BLaER1 (cell line): ENCODE measurements around the gene CLIC4.
A peak's percentile ranks its signal among the peaks of the same experiment; 100 is the strongest.

ENCODE experiments used
- H3K27ac ChIP-seq: shearing (Covaris generic); formaldehyde crosslinking; 2 replicates; pipeline ENCODE4 v1.8.1; 2022
- H3K27me3 ChIP-seq: shearing (Covaris generic); formaldehyde crosslinking; 2 replicates; pipeline ENCODE4 v1.8.1; 2022
- H3K36me3 ChIP-seq: shearing (Covaris generic); formaldehyde crosslinking; 2 replicates; pipeline ENCODE4 v1.8.1; 2022
- H3K4me1 ChIP-seq: shearing (Covaris generic); formaldehyde crosslinking; 2 replicates; pipeline ENCODE4 v1.8.1; 2022
- H3K4me2 ChIP-seq: shearing (Covaris generic); formaldehyde crosslinking; 2 replicates; pipeline ENCODE4 v1.8.1; 2022
- H3K4me3 ChIP-seq: shearing (Covaris generic); formaldehyde crosslinking; 2 replicates; pipeline ENCODE4 v1.8.1; 2022
- H3K9ac ChIP-seq: shearing (Covaris generic); formaldehyde crosslinking; 2 replicates; pipeline ENCODE4 v1.8.1; 2022
- H3K9me3 ChIP-seq: shearing (Covaris generic); formaldehyde crosslinking; 2 replicates; pipeline ENCODE4 v1.8.1; 2022
- H4K20me1 ChIP-seq: shearing (Covaris generic); formaldehyde crosslinking; 2 replicates; pipeline ENCODE4 v1.8.1; 2022
- Cebpa-rat ChIP-seq: shearing (Covaris generic); IDR thresholded peaks from 2 replicates; pipeline ENCODE4 v1.8.1; 2022

The CLIC4 gene

DNA sequence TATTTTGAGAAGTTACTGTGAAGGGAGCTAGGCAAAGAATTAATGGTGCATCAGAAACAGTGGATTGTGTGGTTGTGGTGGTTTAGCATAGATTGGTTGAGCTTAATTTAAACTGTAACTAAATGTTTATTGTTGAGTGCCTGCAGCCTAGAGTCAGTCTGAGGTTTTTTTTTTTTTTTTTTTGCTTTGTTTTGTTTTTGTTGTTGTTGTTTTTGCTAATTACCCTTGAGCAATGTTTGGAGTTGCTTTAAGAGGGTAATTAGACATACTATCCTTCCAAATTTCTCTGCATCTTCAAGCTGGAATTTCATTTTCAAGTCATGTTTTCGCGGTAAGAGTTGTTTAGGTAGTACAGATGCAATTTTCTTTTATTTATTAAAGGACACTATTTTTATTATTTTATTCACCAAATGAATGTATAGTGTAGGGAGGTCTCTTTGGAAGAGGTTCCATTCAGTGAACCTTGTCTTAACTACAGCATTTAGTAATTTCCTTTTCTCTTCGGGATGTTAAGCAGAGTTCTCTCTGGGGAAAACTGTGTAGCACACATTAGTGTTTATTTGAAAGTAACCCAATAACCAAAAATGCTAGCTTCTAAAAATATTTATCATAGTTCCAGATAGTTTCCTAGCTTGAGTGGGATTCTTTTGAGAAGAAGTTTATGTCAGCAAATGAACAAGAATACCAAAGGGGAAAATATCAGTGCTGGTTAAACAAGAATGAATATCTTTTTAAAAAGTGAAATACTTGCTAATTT, 82.3 kb downstream of the CLIC4 start:
- H3K36me3 ChIP-seq: no peaks in the 10 kb centered on the region
- H3K9ac ChIP-seq: no peak overlapping the region
- peaks cover 57% of the 10 kb centered on the region for H3K4me1 ChIP-seq
- no peak overlapping the region for H3K27ac ChIP-seq
- H3K9me3 ChIP-seq: no peaks in the 10 kb centered on the region
- H4K20me1 ChIP-seq: peaks cover 94% of the 10 kb centered on the region
- TF ChIP-seq Cebpa-rat: no peak
- no peak overlapping the region; the same call in 1 of the 2 replicates for H3K4me3 ChIP-seq
- peak overlapping the region; percentile 49 for H3K4me2 ChIP-seq
- H3K27me3 ChIP-seq: no peaks in the 10 kb centered on the region

DNA sequence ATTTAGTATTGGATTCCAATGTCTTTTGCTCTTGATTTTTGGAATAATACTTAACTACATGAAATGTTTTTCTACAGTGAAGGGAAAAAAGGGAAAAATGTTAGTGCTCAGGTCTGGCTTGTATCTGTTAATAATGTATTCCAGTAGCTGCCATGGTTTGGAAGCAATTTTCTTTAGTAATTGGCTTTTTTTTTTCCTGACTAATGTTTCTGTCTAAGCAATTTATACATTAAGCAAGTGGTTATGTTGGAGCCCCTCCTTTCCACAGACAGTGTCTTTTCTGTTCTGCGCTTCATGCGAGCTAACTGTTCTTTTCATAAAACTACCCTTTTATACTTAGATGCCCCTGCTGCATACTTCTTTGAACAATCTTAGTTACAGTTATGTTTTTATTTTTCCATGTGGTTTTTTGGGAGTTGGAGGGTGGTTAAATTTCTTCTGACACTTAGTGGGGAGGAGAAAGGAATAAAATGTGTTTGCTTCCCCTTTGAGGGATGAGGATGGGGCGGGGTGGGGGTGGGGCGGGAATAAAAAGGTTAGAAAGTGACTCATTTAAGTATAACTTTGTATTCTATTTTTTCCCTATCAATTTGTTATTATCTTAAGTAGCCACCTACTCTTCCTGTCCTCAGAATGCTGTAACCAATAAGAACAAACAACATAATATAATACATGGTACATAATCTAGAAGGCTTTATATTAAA, 83.1 kb downstream of the CLIC4 start:
- Histone ChIP-seq H3K4me1 (peaks cover 50% of the 10 kb centered on the region), H3K4me2 (peak overlapping the region; percentile 49), H3K27me3 (no peaks in the 10 kb centered on the region), H3K9ac (no peak overlapping the region), H4K20me1 (peaks cover 86% of the 10 kb centered on the region), H3K9me3 (no peaks in the 10 kb centered on the region), H3K4me3 (no peak overlapping the region), H3K36me3 (no peaks in the 10 kb centered on the region), H3K27ac (no peak overlapping the region)
- TF ChIP-seq Cebpa-rat: no peak

DNA sequence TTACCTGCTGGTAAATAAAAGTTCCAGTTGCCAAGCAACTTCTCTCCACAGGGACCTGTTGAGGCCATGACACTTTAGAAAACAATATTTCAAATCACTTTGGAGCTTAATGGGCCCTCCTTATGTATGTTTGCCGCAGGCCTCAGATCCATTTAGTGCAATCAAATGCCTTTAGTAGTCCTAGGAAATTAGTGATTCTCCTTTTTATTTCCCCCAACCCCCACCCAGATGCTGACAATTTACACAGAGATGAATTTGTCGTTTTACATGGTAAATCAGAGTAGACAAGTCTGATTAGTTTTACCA, 83.6 kb downstream of the CLIC4 start:
- H3K4me2 ChIP-seq: 0 out of 2 replicates have a peak overlapping the region, but pooled peaks have one; percentile 3
- peaks cover 45% of the 10 kb centered on the region for H3K4me1 ChIP-seq
- H3K27ac ChIP-seq: no peak overlapping the region

DNA sequence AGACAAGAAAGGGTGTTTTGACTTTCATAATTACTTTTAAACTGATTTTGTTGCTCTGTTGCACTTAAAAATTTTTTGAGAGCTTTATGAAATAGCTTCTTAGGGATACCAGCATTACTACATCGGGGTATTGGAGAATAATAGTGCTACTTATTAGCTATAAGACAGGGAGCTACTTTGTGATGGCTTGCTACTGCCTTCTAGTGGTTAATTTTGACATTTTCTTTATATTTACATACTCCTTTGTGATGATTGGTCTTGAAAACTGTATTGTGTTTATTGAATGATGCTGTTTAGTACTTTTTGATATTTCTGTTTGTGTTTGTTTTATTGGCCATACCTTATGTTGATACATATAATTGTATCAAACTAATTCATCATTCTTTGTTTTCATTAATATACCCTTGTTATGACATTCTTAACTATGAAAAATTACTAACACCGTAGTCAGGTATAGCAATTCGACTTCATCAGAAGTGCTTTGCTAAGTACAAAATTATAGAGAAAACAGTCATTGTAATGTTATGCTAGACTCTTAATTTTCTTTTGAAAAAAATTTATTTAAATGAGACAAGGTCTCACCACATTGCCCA, 85.5 kb downstream of the CLIC4 start:
- H3K4me2 ChIP-seq: no peak overlapping the region
- peaks cover 69% of the 10 kb centered on the region for H4K20me1 ChIP-seq
- H3K27me3 ChIP-seq: no peaks in the 10 kb centered on the region
- peaks cover 36% of the 10 kb centered on the region for H3K4me1 ChIP-seq
- H3K36me3 ChIP-seq: 0 out of 2 replicates have a peak, but pooled peaks cover 3% of the 10 kb centered on the region
- TF ChIP-seq Cebpa-rat: no peak
- H3K27ac ChIP-seq: no peak overlapping the region
- H3K9ac ChIP-seq: no peak overlapping the region
- no peaks in the 10 kb centered on the region for H3K9me3 ChIP-seq
- no peak overlapping the region for H3K4me3 ChIP-seq

More for the DNA sequence above, 83.6 kb downstream of the CLIC4 start:
- Histone ChIP-seq H4K20me1 (peaks cover 81% of the 10 kb centered on the region), H3K9ac (no peak overlapping the region), H3K4me3 (no peak overlapping the region), H3K27me3 (no peaks in the 10 kb centered on the region), H3K9me3 (no peaks in the 10 kb centered on the region), H3K36me3 (no peaks in the 10 kb centered on the region)
- no peak for TF ChIP-seq Cebpa-rat

DNA sequence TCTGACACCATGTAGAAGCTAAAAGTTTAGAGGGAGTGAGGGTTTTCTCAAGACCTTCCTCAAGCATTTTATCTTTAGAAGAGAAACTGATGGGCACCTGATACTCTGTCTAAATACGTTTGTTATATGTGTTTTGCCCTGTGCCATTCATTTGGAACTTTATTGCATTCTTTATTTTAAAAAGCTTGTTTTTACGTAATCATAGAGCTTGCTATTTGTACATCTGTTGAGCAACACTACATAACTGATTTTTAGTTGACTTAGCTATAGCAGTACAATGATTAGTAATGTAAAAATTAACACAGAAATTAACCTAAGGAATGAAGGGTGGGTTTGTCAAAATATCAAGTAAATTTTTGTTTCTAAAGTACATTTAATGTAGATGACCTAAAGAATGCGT, 96.3 kb downstream of the CLIC4 start:
- peaks cover 42% of the 10 kb centered on the region for H4K20me1 ChIP-seq
- TF ChIP-seq Cebpa-rat: no peak
- H3K4me2 ChIP-seq: no peak overlapping the region
- H3K4me1 ChIP-seq: peaks cover 18% of the 10 kb centered on the region
- H3K36me3 ChIP-seq: peaks cover 39% of the 10 kb centered on the region
- no peaks in the 10 kb centered on the region for H3K9me3 ChIP-seq
- no peak overlapping the region for H3K4me3 ChIP-seq
- H3K9ac ChIP-seq: no peak overlapping the region
- no peaks in the 10 kb centered on the region for H3K27me3 ChIP-seq
- H3K27ac ChIP-seq: no peak overlapping the region

DNA sequence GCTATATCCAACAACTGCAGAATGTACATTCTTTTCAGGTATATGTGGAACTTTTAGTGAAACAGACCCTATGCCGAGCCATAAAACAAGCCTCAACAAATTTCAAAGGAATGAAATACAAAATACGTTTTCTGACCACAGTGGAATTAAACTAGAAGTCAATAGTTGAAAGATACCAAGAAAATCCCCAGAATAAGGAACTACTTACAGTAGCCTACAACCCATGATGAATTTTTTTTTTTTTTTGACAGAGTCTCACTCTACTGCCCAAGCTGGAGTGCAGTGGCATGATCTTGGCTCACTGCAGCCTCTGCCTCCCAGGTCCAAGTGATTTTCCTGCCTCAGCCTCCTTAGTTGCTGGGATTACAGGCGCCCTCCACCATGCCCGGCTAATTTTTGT, 101.4 kb downstream of the CLIC4 start:
- Histone ChIP-seq H4K20me1 (peaks cover 18% of the 10 kb centered on the region; the same call in 1 of the 2 replicates), H3K4me3 (no peak overlapping the region), H3K4me1 (peaks cover 30% of the 10 kb centered on the region), H3K27me3 (no peaks in the 10 kb centered on the region), H3K9ac (no peak overlapping the region), H3K27ac (no peak overlapping the region), H3K9me3 (no peaks in the 10 kb centered on the region), H3K4me2 (0 out of 2 replicates have a peak overlapping the region, but pooled peaks have one; percentile 1), H3K36me3 (peaks cover 9% of the 10 kb centered on the region; the same call in 1 of the 2 replicates)
- TF ChIP-seq Cebpa-rat: no peak

DNA sequence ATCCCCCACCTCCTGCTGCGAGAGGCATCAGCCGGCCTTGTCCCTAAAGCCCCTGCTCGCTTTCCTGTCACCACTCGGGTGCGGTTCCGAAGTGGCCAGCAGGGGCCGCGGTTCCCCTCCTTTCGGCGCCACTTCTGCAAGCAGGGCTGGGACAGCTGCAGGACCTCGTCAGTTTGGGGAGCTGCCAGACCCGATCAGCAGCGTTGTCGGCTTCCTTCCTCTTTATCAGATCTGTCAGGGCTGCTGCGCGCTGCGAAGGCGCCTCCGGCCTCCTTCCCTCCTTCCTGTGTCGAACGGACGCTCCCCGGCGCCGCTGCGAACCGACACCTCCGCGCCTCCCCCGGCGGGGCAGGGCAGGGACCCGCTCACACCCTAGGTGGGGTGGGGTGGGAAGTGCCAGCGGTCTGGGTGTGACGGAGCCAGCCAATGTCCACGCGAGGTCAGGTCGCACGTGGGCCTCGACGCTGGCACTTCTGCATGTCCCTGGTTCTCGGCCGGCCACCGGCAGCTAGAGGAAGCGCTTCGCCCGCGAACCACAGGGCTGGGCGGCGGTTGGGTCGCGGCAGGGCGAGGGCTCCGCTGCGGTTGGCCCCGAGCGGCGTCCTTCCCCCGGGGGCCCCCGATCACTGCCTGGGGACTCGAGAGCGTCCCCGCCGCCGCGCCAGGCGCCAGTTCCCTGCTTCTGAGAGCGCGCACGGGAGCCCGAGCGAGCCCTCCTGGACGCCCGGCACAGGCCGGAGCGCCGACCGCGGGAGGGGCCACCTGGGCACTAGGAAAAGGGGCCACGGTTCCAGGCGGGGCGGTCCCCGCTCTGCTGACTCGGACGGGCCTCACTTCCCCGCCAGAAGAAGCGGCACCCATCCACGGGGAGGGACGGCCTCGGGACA, 103.0 kb downstream of the CLIC4 start:
- no peak for TF ChIP-seq Cebpa-rat
- no peaks in the 10 kb centered on the region for H3K27me3 ChIP-seq
- peak overlapping the region; percentile 74 for H3K9ac ChIP-seq
- peak overlapping the region; percentile 81 for H3K27ac ChIP-seq
- H3K4me1 ChIP-seq: peaks cover 45% of the 10 kb centered on the region
- H4K20me1 ChIP-seq: peaks cover 18% of the 10 kb centered on the region; the same call in 1 of the 2 replicates
- H3K9me3 ChIP-seq: no peaks in the 10 kb centered on the region
- 0 out of 2 replicates have a peak, but pooled peaks cover 5% of the 10 kb centered on the region for H3K36me3 ChIP-seq
- H3K4me2 ChIP-seq: peak overlapping the region; percentile 99
- peak overlapping the region; percentile 65 for H3K4me3 ChIP-seq

DNA sequence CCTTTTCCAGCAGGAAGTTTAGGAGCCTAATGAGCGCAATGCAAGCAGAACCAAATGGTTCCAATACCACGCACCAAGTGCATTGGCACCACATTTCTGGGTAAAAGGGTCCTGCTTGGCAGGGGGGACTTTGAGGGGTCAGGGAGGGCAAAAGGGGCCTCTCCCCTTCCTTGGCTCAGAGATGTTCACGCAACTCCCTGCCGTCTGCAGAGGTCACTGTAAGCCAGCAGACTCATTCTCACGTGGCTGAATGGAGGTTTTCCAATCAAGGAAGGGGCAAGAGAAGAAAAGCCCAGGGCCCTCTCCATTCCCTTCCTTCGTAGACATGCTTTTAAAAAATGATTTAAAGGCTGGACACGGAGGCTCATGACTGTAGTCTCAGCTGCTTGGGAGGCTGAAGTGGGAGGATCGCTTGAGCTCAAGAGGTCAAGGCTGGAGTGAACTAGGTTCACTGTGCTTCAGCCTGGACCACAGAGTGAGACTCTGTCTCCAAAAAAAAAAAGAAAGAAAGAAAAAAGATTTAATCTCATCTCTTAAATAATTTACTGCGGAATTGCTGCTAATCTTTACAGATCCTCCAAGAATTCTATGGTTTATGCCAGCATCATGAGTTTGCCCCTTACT, 104.5 kb downstream of the CLIC4 start:
- TF ChIP-seq Cebpa-rat: no peak
- H3K9me3 ChIP-seq: no peaks in the 10 kb centered on the region
- peaks cover 47% of the 10 kb centered on the region for H3K4me1 ChIP-seq
- H3K4me3 ChIP-seq: no peak overlapping the region
- H3K27me3 ChIP-seq: no peaks in the 10 kb centered on the region
- H3K9ac ChIP-seq: no peak overlapping the region
- H4K20me1 ChIP-seq: peaks cover 18% of the 10 kb centered on the region; the same call in 1 of the 2 replicates
- 0 out of 2 replicates have a peak, but pooled peaks cover 4% of the 10 kb centered on the region for H3K36me3 ChIP-seq
- peak overlapping the region; percentile 99; the same call in 1 of the 2 replicates for H3K4me2 ChIP-seq
- H3K27ac ChIP-seq: no peak overlapping the region
